Smooth muscle cell (in vitro differentiated cells): ENCODE measurements around the gene MED29. TPM values are rescaled to one million over a fixed set of nuclear protein-coding genes. Genes with fewer than 3 reads are reported as not detected.

Source experiments
- DNase-seq: peaks from one replicate; lab custom pipeline; 2025; ENCODE audit not compliant: unreplicated experiment; lab: John Stamatoyannopoulos, UW
- H2AFZ ChIP-seq: fragments of 200-600 bp; sonication (generic); 2 replicates; pipeline ENCODE4 v1.6.0; 2016; ENCODE audit warnings: antibody characterized with exemption, low read depth, mild to moderate bottlenecking
- H3F3A ChIP-seq: fragments of 200-600 bp; sonication (generic); 2 replicates; pipeline ENCODE4 v1.6.0; 2017; ENCODE audit warnings: antibody characterized with exemption, low read depth
- H3K27ac ChIP-seq: fragments of 200-600 bp; sonication (generic); 2 replicates; pipeline ENCODE4 v1.5.1; 2016; ENCODE audit warnings: low read depth, mild to moderate bottlenecking
- H3K27me3 ChIP-seq: fragments of 200-600 bp; sonication (generic); 2 replicates; pipeline ENCODE4 v1.6.1; 2016; ENCODE audit warnings: low read depth, mild to moderate bottlenecking
- H3K36me3 ChIP-seq: fragments of 200-600 bp; sonication (generic); 2 replicates; pipeline ENCODE4 v1.5.1; 2016; ENCODE audit warnings: low read depth
- H3K4me1 ChIP-seq: fragments of 200-600 bp; sonication (generic); 2 replicates; pipeline ENCODE4 v1.5.1; 2016; ENCODE audit warnings: low read depth
- H3K4me2 ChIP-seq: fragments of 200-600 bp; sonication (generic); 2 replicates; pipeline ENCODE4 v1.6.0; 2016; ENCODE audit warnings: mild to moderate bottlenecking
- H3K4me3 ChIP-seq: fragments of 200-600 bp; sonication (generic); 2 replicates; pipeline ENCODE4 v1.5.1; 2016; ENCODE audit warnings: mild to moderate bottlenecking
- H3K79me2 ChIP-seq: fragments of 200-600 bp; sonication (generic); 2 replicates; pipeline ENCODE4 v1.6.0; 2016; ENCODE audit warnings: low read depth, mild to moderate bottlenecking
- H3K9ac ChIP-seq: fragments of 200-600 bp; sonication (generic); 2 replicates; pipeline ENCODE4 v1.6.0; 2016; ENCODE audit warnings: low read depth
- H3K9me3 ChIP-seq: fragments of 200-600 bp; sonication (generic); replicated peaks from 2 replicates; pipeline ENCODE4 v1.5.1; 2016; ENCODE audit warnings: low read depth
- H4K20me1 ChIP-seq: fragments of 200-600 bp; sonication (generic); 2 replicates; pipeline ENCODE4 v1.6.0; 2016; ENCODE audit warnings: low read depth
- CTCF ChIP-seq: fragments of 200-600 bp; sonication (generic); IDR thresholded peaks from 2 replicates; pipeline ENCODE4 v1.5.1; 2017; ENCODE audit warnings: borderline replicate concordance, mild to moderate bottlenecking, antibody characterized with exemption; ENCODE audit not compliant: insufficient read depth, poor library complexity, severe bottlenecking
- WGBS: methylation state at CpG from one replicate; pipeline ENCODE4 v1.1.7; 2016; ENCODE audit warnings: low lambda C conversion rate; 5-methylcytosine and 5-hydroxymethylcytosine counted together
- polyA plus RNA-seq: library from polyadenylated mRNA; unstranded; fragments of >200 nt; fragmentation: Nextera tagmentation; extraction: Ambion mirVana; gene quantifications from 2 replicates; pipeline ENCODE4 v1.2.1, GENCODE V29; 2016
- total RNA-seq: library from RNA; depleted of rRNA; stranded (reverse); fragments of >200 nt; gene quantifications from 2 replicates; pipeline ENCODE4 v1.2.3, GENCODE V29; 2014

MED29 gene
- total and polyA plus RNA-seq, 2 experiments from 2014 or later: 23.0 to 37.7 TPM

- no peak for TF ChIP-seq CTCF
- DNase-seq: no peak
- Histone ChIP-seq H4K20me1 (no peaks in the 10 kb centered on the region), H3K79me2 (no peaks in the 10 kb centered on the region), H3F3A (no peaks in the 10 kb centered on the region), H3K4me3 (no peak overlapping the region), H3K4me1 (no peaks in the 10 kb centered on the region), H3K36me3 (peaks cover 6% of the 10 kb centered on the region), H2AFZ (no peak overlapping the region), H3K9me3 (no peaks in the 10 kb centered on the region), H3K4me2 (no peak overlapping the region), H3K27me3 (no peaks in the 10 kb centered on the region), H3K27ac (no peak overlapping the region), H3K9ac (no peak overlapping the region)
- 97% methylated on average over 14 of the region's 14 CpGs for WGBS
Measured at GRCh38 chr19:39379865-39380396, 11.2 kb upstream of the MED29 start.

GRCh38 chr19:39380521-39381502 lies 10.4 kb upstream of the MED29 start:
- WGBS: 96% methylated on average over 17 of the region's 17 CpGs

GRCh38 chr19:39381910-39382611 lies 9.1 kb upstream of the MED29 start:
- Histone ChIP-seq H3K79me2 (no peaks in the 10 kb centered on the region), H3K4me1 (no peaks in the 10 kb centered on the region), H3K4me3 (no peak overlapping the region), H3K27ac (no peak overlapping the region), H3K4me2 (no peak overlapping the region), H2AFZ (no peak overlapping the region), H3K9ac (no peak overlapping the region), H3K9me3 (no peaks in the 10 kb centered on the region), H3F3A (peaks cover 5% of the 10 kb centered on the region), H4K20me1 (no peaks in the 10 kb centered on the region), H3K36me3 (peaks cover 3% of the 10 kb centered on the region), H3K27me3 (no peaks in the 10 kb centered on the region)
- 90% methylated on average over 10 of the region's 10 CpGs for WGBS
- DNase-seq: no peak
- TF ChIP-seq CTCF: no peak

More at GRCh38 chr19:39380521-39381502, 10.4 kb upstream of the MED29 start:
- Histone ChIP-seq H3K9ac (no peak overlapping the region), H3K4me2 (no peak overlapping the region), H3K9me3 (no peaks in the 10 kb centered on the region), H3K27ac (no peak overlapping the region), H3F3A (no peaks in the 10 kb centered on the region), H3K79me2 (no peaks in the 10 kb centered on the region), H3K27me3 (no peaks in the 10 kb centered on the region), H3K4me1 (no peaks in the 10 kb centered on the region), H2AFZ (no peak overlapping the region), H3K36me3 (peaks cover 6% of the 10 kb centered on the region), H4K20me1 (no peaks in the 10 kb centered on the region), H3K4me3 (no peak overlapping the region)
- DNase-seq: no peak
- TF ChIP-seq CTCF: no peak
